Neural crest cell (in vitro differentiated cells): ENCODE data around the gene PDXK. TPM values are rescaled to one million over a fixed set of nuclear protein-coding genes. Genes with fewer than 3 reads are reported as not detected.
A peak's percentile ranks its signal among the peaks of the same experiment; 100 is the strongest.

Experiments
- DNase-seq: peaks from one replicate; pipeline ENCODE4 v3.0.0; 2021; ENCODE audit warnings: low read depth, mixed read lengths, low spot score
- H3K27ac Mint-ChIP-seq: one replicate; pipeline ENCODE4 v1.8.0; 2021; ENCODE audit warnings: mild to moderate bottlenecking, mixed read lengths; ENCODE audit not compliant: unreplicated experiment
- H3K27me3 Mint-ChIP-seq: 2 replicates; pipeline ENCODE4 v1.8.0; 2021; ENCODE audit warnings: low read depth, mild to moderate bottlenecking, mixed read lengths
- H3K36me3 Mint-ChIP-seq: 2 replicates; pipeline ENCODE4 v1.8.0; 2021; ENCODE audit warnings: low read depth, mild to moderate bottlenecking, mixed read lengths
- H3K4me1 Mint-ChIP-seq: 2 replicates; pipeline ENCODE4 v1.8.0; 2021; ENCODE audit warnings: mixed read lengths
- H3K4me3 Mint-ChIP-seq: one replicate; pipeline ENCODE4 v1.8.0; 2021; ENCODE audit warnings: mild to moderate bottlenecking, mixed read lengths
- H3K9me3 Mint-ChIP-seq: 2 replicates; pipeline ENCODE4 v1.8.0; 2021; ENCODE audit warnings: mixed read lengths
- CTCF ChIP-seq: fragments of 200-600 bp; sonication (generic); conservative IDR thresholded peaks from 2 replicates; pipeline ENCODE4 v1.5.0; 2021; ENCODE audit warnings: antibody characterized with exemption, mild to moderate bottlenecking
- total RNA-seq: library from RNA; stranded (reverse); gene quantifications from 2 replicates; pipeline ENCODE4 v1.2.1, GENCODE V29; 2021

The PDXK gene
- total RNA-seq, 1 donor from 2014 or later, result 67.3 TPM

- Mint-ChIP-seq H3K36me3 (no peaks in the 10 kb centered on the region), H3K27ac (peak overlapping the region; percentile 43), H3K9me3 (no peaks in the 10 kb centered on the region), H3K4me1 (peaks cover 28% of the 10 kb centered on the region), H3K27me3 (no peaks in the 10 kb centered on the region), H3K4me3 (peak overlapping the region; percentile 2)
- DNase-seq, result no peak
- TF ChIP-seq CTCF, result no peak
Observed at GRCh38 chr21:43731891-43732711, 13.2 kb downstream of the PDXK start.

DNA sequence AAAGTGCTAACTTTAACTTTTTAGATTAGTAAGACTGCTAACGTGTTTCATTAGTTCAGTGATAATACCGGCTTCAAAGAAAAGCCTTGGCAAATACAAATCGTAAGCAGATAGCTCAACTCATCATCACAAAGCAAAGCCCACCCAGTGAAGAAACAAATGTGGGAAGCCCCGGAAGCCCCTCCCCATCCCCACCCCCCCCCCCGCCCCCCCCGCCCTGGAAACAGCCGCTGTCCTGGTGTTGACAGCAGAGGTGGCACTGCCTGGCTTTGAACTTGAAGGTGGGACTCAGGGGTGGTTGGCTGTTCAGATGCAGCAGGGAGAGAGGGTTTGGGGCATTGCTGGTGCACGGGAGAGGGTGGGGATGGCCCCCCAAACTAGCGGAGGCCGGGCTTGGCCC is 14.1 kb downstream of the PDXK start:
- Mint-ChIP-seq H3K4me1 (peaks cover 26% of the 10 kb centered on the region), H3K4me3 (no peak overlapping the region), H3K9me3 (no peaks in the 10 kb centered on the region), H3K36me3 (no peaks in the 10 kb centered on the region), H3K27me3 (no peaks in the 10 kb centered on the region), H3K27ac (no peak overlapping the region)
- DNase-seq, result no peak
- TF ChIP-seq CTCF, result no peak

GRCh38 chr21:43733529-43734071 is 14.7 kb downstream of the PDXK start:
- Mint-ChIP-seq H3K27ac (no peak overlapping the region), H3K4me1 (peaks cover 21% of the 10 kb centered on the region), H3K4me3 (peak overlapping the region; percentile 27)

GRCh38 chr21:43734131-43734927 is 15.4 kb downstream of the PDXK start:
- Mint-ChIP-seq H3K4me1 (peaks cover 14% of the 10 kb centered on the region), H3K36me3 (no peaks in the 10 kb centered on the region), H3K9me3 (no peaks in the 10 kb centered on the region), H3K4me3 (no peak overlapping the region), H3K27me3 (no peaks in the 10 kb centered on the region), H3K27ac (no peak overlapping the region)
- no peak for TF ChIP-seq CTCF
- DNase-seq, result no peak

More at GRCh38 chr21:43733529-43734071, 14.7 kb downstream of the PDXK start:
- no peaks in the 10 kb centered on the region for H3K9me3 Mint-ChIP-seq
- DNase-seq, result no peak
- H3K36me3 Mint-ChIP-seq, result no peaks in the 10 kb centered on the region
- no peaks in the 10 kb centered on the region for H3K27me3 Mint-ChIP-seq
- no peak for TF ChIP-seq CTCF

- H3K27me3 Mint-ChIP-seq, result no peaks in the 10 kb centered on the region
- DNase-seq, result no peak
- no peak for TF ChIP-seq CTCF
- no peaks in the 10 kb centered on the region for H3K9me3 Mint-ChIP-seq
- no peak overlapping the region for H3K27ac Mint-ChIP-seq
- H3K4me3 Mint-ChIP-seq, result no peak overlapping the region
- H3K36me3 Mint-ChIP-seq, result no peaks in the 10 kb centered on the region
- H3K4me1 Mint-ChIP-seq, result peaks cover 11% of the 10 kb centered on the region
Observed at GRCh38 chr21:43734928-43735229, 15.9 kb downstream of the PDXK start.
